GM19193 (cell line): ENCODE measurements around the gene MINDY3.

Experiments
- POLR2A ChIP-seq: IDR thresholded peaks from 4 replicates; pipeline ENCODE4 v1.6.1; 2011; ENCODE audit not compliant: insufficient read depth, insufficient read length; ENCODE audit errors: extremely low read depth

MINDY3 gene

DNA sequence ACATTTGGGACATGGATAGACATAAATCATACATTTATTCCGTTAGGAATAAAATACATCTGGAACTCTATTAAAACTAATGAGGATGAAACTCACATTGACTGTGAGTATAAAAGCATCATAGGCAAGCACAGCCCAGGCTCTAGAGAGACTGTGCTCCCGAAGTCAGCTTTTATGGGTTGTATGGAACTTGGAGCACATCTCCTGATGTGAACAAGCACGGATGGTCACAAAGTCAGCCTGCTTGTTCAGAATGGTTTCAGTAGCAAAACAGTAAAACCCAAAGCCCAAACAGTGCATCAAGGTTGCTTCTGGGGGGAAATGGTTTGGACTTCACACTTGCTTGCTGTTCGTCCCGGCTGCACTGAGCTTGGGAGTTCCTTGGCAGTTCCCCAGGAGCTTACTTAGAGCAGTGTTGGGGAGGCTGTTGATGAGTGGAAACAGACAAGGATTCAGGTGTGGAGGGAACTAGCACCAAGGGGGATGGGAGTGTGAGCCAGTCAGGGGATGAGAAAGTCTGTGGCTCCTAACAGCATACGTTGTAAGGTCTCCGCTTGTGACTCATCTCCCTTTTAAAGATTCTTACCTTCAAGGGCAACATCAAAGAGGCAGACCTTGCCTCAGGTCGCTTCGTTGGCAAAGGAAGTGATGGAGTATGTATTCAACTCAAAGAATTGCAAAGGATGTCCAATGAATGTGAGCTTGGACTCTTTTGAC, 120.9 kb downstream of the MINDY3 start:
- no peak for TF ChIP-seq POLR2A

DNA sequence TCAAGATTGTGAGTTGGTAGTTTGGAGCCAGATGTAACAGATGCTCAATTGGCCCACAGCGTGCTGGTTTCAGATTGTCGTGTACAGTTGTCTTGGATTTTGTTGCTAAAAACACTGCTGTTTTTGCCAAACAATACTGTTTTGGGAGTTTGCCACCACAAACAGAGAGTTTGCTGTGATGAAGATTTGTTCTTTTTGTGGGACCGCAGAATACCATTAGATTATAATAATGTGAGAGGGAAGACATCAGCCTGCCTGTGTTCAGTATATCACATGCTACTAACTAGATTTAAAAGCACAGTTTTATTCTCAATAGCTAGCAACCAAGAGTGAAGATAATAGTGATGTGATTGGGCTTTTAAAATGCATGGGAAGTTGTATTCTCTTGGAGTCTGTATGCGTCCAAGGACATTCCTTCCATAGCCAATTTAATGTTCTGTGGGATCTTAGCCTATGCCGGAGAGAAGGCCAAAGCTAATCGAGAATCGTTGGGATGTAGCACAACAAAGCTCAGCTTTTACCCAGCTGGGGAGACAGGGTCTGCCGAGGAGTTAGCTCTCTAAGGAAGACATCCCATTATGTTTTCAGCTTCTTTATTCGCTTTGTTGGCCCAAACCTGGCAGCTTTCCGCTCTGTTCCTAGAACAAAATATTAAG, 121.9 kb downstream of the MINDY3 start:
- TF ChIP-seq POLR2A: no peak

DNA sequence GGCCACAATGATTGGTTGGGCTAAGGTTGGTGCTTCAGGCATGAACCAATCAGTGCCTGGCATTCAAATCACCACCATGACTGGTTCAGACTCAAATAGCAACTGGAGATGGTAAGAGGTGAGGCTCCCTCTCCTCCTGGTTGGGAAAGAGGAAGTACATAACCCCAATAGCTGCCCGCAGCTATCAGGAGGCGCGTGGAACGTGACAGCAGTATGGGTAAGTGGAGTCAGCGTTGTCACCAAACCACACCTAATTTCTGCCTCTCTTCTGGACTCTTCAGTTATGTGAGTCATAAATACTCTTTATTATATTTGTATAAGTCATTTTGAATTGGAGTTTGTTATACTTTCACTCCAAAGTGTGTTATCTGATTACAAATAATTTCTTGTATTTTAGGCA, 122.7 kb downstream of the MINDY3 start:
- no peak for TF ChIP-seq POLR2A

DNA sequence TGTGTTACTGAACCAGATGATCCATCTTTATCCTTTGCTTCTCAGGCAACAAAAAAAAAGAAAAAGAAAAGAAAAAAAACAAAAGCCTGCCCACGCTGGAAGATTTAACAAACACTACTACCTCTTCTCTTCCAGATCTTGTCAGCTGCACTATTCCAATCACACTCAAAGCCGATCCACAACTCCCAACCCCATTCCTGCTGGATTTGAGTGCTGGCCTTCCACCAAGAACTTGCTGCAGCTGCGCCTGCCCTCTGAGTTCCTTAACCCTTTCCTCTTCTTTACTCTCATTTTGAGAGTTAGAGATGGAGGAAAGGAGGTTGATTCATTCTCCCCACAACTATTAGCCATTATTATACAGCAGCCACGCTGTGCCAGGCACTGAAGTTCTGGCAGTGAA, 124.5 kb downstream of the MINDY3 start:
- no peak for TF ChIP-seq POLR2A

DNA sequence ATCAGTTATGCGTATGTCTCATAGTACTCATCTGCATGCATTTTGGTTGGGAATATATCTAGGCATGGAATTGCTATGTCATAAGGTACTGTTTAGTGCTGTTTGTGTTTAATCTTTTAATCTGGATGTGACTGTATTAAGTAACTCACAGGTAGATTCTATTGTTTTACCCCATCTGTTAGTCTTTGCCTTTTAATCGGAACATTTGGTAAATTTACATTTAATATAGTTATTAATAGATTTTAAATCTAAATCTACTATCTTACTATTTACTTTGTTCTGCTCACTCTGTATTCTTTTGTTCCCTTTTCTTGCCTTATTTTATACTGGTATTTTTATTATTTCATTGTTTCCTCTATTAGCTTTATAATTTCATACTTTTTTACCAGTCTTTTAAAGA, 130.0 kb downstream of the MINDY3 start:
- TF ChIP-seq POLR2A: no peak

DNA sequence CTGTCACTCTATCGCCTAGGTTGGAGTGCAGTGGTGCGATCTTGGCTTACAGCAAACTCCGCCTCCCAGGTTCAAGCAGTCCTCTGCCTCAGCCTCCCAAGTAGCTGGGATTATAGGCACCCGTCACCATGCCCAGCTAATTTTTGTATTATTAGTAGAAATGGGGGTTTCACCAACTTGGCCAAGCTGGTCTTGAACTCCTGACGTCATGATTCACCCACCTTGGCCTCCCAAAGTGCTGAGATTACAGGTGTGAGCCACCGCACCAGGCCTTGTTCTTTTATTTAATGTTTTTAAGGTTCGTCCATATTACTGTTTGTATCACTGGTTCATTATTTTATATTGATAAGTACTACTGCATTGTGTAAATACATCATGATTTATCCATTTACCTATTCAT, 130.4 kb downstream of the MINDY3 start:
- no peak for TF ChIP-seq POLR2A
